Measurements from ENCODE around the gene ZDHHC12.
A peak's percentile ranks its signal among the peaks of the same experiment; 100 is the strongest.
"Not testable (repeated sequence)": the region's sequence is repeated elsewhere in the genome, so short reads cannot be mapped to it uniquely, and the experiment has no call there.

Gene ZDHHC12

DNA sequence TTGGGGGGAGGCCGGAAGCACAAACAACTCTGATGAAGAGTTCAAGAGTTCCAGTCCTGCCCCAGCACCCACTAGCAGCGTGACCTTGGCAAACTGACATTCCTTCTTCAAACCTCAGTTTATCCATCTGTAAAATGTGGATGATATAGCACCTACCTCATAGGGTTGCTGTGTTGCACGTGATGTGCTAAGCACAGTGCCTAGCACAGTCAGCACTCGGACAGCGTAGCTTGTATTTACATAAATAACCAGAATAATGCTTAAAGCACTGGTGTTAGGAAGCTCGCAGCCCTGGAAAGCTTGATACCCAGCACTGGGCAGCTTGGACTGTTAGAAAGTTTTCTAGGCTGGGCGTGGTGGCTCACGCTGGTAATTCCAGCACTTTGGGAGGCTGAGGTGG, 16.5 kb downstream of the ZDHHC12 start:
- DNase-seq (ENCODE audit: low read depth in 2 of 2) = no peak

DNA sequence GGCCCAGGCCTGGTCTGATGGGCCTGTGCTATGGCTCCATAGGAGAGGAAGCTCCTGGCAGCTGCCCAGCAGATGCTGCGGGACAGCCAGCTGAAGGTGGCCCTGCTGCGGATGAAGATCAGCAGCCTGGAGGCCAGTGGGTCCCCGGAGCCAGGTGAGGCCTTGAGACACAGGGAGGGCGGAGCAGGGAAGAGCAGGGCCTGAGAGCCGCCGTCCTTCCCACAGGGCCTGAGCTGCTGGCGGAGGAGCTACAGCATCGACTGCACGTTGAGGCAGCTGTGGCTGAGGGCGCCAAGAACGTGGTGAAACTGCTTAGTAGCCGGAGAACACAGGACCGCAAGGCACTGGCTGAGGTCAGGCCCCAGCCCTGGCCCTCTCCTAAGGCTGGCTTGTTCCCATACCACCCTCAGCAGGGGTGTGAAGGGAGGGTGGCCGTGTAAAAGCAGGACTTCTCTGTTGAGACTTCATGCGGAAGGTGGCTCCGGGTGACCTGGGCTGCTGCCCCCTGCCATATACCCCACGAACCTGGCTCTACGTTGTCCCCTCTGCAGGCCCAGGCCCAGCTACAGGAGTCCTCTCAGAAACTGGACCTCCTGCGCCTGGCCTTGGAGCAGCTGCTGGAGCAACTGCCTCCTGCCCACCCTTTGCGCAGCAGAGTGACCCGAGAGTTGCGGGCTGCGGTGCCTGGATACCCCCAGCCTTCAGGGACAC, 17.1 kb downstream of the ZDHHC12 start:
- no peak for DNase-seq (ENCODE audit: low read depth in 2 of 2)

DNA sequence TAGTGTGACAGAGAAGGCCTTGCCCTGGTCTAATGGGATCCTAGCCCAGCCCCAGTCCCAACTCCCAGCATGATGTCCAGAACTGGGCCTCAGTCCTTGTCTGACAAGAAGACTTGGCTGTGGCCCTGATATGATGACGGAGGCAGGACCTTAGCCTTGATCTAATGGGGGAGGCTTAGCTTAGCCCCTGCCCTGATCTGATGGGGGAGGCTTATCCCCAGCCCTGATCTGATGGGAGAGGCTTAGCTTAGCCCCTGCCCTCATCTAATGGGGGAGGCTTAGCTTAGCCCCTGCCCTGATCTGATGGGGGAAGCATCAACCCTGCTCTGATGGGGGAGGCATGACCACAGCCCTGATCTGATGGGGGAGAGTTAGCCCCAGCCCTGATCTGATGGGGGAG, 17.9 kb downstream of the ZDHHC12 start:
- no peak for DNase-seq (ENCODE audit: low read depth in 2 of 2)

DNA sequence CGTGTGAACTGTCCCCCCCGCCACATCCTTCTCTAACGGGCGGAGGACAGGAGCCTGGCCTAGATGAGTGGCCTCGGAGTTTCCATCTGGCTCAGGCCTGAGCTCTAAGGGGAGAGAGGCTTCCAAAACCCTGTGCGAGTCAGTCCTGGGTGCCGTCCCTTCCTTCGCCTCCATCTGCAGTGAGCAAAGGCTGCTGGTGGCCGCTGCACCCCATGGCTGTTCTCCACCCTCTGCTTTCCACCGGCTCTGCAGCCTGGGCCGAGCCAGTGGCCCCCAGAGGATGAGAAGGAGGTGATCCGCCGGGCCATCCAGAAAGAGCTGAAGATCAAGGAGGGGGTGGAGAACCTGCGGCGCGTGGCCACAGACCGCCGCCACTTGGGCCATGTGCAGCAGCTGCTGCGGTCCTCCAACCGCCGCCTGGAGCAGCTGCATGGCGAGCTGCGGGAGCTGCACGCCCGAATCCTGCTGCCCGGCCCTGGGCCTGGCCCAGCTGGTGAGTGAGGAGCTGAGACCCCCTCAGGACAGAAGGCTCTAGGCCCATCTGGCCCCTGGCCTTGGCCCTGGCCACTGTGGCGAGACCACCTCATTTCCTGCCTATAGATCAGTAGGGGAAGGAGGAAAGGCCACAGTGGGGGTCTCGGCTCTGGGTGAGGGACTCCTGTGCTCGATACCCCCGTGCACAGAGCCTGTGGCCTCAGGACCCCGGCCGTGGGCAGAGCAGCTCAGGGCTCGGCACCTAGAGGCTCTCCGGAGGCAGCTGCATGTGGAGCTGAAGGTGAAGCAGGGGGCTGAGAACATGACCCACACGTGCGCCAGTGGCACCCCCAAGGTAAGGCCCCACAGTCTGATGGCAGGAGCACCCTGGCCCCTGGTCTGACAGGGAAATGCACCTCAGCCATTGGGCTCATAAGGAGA, 18.6 kb downstream of the ZDHHC12 start:
- DNase-seq (ENCODE audit: low read depth in 2 of 2) = no peak

DNA sequence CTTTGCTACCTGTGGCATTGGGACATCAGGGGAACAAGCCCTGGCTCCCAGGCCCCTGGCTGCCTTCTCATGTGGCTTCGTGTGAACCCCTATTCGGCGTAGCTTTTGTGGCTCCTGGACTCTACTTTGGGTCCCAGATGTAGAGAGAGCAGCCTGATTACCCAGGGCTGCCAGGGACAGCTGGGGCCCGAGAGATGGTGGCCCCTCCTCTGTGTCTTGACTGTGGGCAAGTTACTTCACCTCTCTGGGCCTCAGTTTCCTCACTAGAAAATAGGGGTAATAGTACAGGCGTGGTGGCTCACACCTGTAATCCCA, 19.6 kb downstream of the ZDHHC12 start:
- no peak for DNase-seq (ENCODE audit: low read depth in 2 of 2)

DNA sequence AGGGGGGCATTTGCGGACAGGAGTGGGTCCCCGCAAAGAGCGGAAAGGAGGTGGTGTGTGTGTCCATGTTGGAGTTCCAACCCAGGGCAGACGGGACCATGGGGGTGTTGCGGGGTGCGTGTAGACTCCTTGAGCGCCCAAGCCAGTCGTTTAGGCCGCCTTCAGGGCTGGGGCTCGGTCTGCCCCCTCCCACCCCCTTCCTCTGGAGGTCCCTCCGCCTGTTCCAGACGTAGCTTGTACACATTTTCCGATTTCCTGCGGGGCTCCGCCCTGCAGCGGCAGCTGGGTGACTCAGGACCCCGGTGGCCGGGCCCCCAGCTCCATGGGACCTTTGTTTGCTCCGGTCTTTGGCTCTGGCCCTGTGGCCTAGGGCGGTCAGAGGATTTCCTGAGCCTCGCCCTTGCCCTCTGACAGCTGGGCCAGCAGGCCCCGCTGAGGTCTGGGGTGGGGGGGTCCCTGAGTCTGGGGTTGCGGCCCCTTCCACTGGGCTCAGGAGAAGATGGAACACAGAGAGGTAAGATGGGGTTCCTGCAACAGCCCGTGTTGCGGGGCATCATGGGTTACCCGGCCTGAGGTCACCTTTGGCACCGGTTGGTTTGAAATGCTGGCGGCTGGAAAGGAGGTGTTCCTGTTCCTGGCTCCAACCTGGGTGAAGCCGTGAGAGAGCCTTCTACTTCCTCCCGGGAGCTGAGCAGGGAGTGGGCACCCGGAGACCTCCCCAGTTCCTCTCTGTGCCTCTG, 20.1 kb downstream of the ZDHHC12 start:
- no peak for DNase-seq (ENCODE audit: low read depth in 2 of 2)

DNA sequence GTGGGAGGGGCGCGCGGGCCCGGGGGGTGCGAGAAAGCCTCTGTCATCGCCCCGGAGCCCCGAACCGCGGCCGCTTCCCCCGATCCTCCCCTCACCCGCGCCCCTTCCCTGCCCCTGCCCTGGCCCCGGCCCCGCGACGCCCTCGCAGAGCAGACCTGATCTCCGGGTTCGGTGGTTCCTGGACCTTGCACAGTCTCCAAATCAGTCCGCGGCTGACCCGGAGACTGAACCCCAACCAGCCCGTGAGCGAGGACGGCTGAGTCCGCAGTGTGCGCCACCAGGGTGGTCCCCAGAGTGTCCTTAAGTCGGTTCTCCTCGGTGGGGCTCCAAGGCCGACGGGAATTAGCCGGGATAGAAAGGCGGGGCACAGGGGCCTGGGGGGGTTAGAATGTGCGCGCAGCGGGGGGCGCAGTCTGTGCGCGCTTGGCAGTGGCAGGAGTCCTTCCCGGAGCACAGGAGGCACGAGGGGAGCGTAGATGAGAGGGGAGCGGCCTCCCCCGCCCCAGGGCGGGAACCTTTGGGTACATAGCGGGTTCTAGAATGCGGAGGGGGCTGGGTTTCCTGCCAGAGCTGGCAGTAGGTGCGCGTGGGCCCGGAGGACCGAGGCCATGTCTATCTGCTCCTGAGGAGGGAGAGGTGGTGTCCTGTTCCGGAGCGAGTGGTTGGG, 20.8 kb downstream of the ZDHHC12 start:
- DNase-seq (ENCODE audit: low read depth in 2 of 2) = no peak

DNA sequence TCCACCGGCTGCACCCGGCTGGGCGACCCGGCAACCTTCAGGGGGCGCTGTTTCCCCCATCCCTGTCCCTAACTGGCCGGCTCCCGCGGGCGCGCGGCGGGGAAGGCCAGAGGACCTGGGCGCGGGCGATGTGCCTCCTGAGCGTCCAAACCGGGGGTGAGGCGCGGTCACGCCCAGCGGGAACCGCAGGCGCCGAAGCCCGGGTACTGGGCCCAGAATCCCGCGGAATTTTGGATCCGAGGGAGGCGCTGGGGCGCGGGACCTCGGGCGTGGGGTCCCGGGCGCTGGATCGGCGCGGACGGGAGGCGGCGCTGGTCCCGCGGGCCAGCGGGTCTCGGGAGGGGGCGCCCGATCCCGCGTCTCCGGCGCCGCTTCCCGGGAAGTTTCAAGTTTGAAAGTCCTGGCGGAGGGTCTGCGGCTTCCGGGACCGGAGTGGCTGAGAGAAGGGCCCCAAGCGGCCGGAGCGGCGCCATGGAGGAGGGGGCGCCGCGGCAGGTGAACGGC, 21.4 kb downstream of the ZDHHC12 start, which contains the start of gene PKN3:
PKN3 (plus strand) TSS at position 59 of the 504 bp plus-strand sequence; CDS start at position 472, 413 bp downstream.
- peak; percentile 60 to 70 for DNase-seq (ENCODE audit: low read depth in 2 of 2)

DNA sequence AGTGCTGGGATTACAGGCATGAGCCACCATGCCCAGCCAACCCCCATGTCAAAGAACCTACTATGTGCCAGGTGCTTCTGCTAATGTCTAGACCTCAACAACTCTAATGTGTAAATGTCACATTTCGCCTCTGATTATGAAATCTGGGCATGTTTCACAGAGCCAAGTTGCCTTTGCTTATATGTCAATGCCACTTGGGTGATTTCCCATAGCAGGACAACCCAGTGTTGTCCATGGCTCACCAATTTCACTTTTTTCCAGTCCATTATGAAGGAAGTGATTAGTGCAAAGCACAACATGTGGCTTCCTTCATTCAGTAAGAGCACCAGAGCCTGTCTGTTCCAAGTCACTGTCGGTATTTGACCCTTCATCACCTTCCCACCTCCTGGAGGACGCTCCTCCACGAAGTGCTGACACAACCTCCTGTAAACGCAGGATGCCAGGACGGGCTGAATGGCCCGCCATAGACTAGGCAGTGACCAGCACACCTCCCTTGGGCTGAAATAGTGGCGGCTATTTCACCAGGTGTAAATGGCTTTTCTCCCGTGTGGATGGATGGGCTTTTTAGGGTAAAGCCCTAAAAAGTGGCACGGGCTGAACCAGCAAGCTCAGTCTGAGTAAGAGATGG, 22.6 kb downstream of the ZDHHC12 start:
- no peak for DNase-seq (ENCODE audit: low read depth in 2 of 2)

DNA sequence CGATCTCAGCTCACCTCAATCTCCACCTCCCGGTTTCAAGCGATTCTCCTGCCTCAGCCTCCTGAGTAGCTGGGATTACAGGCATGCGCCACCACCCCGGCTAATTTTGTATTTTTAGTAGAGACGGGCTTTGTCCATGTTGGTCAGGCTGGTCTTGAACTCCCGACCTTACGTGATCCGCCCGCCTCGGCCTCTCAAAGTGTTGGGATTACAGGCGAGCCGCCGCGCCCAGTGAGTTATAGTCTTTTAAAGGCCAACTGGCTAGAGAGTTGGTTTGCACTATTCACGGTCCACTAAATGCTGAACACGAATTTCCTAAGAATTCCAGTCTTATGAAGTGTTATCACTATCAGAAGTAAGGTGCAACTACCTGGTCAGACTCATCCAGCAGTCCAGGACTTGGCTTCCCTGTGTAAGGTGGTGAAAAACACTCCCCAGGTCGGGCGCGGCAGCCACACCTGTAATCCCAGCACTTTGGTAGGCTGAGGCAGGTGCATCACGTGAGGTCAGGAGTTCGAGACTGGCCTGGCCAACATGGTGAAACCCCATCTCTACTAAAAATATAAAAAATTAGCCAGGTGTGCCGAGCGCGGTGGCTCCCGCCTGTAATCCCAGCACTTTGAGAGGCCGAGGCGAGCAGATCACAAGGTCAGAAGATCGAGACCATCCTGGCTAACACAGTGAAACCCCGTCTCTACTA, 24.7 kb downstream of the ZDHHC12 start:
- not testable (repeated sequence) for DNase-seq (ENCODE audit: low read depth in 2 of 2)

DNA sequence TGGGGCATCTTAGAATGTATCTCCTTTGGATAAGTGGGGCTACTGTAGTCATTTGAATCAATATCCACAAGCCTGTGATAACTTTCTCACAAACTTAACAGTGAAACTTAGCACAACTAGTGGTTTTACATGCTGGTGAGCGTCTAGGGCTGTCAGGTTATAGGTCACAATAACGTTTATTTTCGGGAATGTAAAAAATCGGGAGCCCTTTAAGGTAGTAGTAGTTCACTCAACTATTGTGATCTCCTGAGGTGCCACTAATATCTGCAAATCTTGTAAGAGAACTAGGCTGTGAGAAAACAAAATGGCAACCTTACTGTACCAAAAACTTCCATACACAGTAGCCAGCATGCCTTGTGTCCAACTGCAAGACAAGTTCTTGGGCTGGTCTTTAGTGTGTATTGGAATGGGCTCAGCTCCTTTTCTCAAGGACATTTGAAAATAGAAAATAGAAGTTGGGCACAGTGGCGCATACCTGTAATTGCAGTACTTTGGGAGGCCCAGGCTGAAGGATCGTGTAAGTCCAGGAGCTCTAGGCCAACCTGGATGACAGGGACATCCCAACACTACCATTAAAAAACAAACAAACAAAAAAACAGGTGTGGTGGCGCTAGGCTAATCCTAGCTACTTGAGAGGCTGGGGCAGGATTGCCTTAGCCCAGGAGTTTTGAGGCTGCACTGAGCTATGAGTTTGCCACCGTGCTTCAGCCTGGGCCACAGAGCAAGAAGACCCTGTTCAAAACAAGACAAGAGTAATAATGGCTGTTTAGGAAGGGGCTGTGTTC, 26.8 kb downstream of the ZDHHC12 start:
- DNase-seq (ENCODE audit: low read depth in 2 of 2) = no peak

DNA sequence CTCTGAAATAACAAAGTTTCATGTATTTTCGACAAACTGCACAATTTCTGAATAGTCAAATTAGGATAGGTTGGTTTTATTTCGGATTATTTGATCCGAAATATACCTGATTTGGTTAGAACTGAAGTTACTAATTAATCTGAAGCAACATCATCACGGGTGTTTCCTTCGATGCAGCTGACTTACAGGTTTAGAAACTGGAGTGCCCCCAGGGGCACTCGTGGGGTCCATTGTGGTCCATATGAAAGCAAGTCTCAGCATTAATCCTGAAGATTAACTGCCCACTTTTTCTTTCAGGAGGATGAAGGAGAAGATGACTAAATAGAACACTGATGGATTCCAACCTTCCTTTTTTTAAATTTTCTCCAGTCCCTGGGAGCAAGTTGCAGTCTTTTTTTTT, 29.6 kb downstream of the ZDHHC12 start:
- DNase-seq (ENCODE audit: low read depth in 2 of 2) = no peak

DNA sequence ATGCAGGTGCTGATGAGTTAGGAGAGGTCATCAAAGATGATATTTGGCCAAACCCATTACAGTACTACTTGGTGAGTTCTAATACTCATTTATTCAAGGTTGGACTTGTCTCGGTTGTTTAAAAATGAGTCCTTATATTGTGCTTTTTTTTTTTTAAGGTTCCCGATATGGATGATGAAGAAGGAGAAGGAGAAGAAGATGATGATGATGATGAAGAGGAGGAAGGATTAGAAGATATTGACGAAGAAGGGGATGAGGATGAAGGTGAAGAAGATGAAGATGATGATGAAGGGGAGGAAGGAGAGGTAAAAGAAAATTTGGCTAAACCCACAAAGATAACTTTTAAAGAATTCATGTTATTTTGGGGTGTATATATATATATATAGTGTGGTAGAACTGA, 30.2 kb downstream of the ZDHHC12 start:
- DNase-seq (ENCODE audit: low read depth in 2 of 2) = not testable (repeated sequence)

DNA sequence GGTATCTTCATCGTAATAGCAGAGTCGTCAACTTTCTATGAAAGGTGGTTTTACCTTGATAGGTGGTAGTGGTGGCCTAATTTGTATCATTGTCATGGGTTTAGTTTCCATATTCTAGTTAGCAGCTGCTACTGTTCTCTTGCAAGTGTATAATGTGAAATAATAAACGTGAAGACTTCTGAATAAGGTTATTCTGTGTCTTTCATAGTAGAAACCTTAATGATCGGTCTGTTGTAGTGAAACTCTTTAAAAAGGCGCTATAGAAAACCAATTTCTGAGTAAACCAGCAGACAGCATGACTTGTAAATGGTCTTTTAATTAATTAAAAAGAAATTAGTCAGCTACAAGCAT, 33.3 kb downstream of the ZDHHC12 start:
- no peak for DNase-seq (ENCODE audit: low read depth in 2 of 2)

DNA sequence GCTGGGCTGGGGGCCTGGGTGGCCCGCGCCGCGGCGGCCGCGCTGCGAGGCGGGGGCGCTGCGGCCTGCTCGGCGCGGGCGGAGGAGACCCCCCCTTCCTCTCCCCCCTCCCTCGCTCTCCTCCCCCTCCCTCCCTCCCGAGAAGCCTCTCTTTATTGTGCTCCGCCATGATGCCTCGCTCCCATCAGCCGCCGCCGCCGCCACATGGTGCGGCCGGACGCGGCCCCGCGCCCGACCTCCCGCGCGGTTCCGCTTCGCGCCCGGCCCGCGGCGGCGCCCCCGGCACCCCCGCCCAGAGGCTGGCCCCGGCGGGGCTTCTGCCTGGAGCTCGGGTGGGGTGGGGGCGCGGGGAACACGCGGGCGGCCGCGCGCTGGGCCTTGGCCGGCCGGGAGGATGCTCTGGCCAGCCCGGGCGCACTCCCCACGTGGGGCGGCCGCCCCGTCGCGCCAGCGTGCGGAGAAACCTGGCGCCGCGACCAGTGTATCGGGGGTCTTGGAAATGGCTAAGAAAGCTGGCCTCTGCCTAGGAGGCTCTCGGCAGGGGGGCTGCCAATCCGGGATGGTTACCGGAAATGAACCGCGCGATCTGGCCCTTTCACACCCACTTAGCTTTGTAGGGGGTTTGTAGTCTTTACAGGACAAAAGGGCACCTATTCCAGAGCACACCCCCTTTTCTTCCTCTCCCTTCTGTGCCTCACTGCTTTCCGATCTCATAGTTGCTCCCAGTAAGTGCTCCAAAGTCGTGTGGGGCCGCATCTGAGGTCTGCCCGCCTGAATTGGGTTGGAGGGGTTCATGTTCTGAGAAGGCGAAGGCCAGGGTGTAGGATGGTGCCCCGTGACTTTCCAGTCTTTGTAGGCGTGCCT, 33.9 kb downstream of the ZDHHC12 start:
- peak; percentile 30 to 62 for DNase-seq (ENCODE audit: low read depth in 2 of 2)

DNA sequence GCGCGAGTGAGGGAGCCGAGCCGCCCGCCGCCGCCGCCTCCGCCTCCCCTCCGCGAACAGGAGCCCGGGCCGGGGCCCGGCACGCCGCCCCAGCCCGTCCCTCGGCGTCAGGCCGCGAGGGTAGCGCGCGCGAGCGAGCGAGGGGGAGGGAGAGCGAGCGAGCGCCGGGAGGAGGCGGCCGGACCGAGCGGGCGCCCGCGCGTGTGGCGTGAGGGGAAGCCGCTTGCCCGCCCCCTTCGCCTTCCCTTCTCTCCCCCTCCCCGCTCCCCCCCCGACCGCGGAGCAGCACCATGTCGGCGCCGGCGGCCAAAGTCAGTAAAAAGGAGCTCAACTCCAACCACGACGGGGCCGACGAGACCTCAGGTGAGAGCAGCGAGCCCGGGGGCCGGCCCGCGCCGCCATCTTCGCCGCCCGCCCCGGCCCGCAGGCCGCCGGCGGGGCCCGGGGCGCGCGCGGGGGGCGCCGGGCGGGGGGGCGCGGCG, 34.6 kb downstream of the ZDHHC12 start:
- DNase-seq (ENCODE audit: low read depth in 2 of 2) = peak in 1 of 2 donors; percentile 24

DNA sequence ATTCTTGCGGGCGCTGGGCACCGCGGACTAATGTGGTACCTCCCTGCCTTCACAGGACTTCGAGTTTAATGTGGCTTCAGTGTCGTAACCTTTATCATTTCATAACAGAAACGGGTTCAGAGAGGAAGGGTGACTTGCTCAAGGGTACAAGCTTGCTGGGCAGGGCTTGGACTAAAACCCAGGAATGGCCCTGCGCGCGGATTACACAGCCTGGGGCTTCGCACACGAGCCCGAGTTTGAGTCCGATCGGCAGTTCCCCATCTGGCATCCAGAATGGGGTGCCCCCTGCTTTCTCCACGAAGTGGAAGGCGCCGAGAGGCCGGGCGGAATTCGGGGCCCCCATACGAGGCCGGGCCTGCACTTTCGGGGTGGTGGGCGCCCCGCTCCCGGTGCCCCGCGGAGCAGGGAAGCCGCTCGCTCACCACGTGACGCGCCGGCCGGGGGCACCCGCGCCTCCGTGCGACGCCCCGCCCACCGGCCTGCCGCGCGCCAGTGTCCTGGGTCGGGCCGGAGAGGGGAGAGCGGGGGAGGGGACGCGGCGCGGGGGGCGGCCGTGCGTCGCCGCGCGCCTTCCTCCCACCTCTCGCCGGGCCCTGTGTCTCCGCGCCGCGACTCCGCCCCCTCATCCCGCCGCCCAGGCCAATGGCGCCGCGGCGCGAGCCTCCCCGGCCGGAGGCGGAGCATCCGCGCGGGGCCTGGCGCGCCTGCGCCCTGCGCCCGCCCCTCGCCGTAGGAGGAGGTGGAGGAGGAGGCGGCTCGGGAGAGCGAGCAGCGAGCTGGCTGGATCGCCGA, 35.2 kb downstream of the ZDHHC12 start, which contains the start of gene SET:
SET (plus strand) TSS at position 722 of the 792 bp plus-strand sequence. CDS start 361 bp downstream, outside the sequence.
- DNase-seq (ENCODE audit: low read depth in 2 of 2) = peak; percentile 84 to 95

DNA sequence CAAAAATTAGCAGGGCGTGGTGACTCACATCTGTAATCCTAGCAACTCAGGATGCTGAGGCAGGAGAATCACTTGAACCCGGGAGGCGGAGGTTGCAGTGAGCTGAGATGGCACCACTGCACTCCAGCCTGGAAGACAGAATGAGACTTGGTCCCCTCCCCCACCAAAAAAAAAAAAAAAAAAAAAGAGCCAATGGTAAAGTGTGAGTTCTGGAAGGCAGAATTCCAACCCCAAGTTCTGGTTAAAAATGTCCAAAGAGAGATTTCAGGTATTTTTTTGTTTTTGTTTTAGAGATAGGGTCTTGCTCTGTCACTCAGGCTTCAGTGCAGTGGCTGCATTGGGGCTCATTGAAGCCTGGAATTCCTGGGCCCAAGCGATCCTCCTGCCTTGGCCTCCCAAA, 36.5 kb downstream of the ZDHHC12 start:
- DNase-seq (ENCODE audit: low read depth in 2 of 2) = no peak

Measured in stimulated activated CD8-positive, alpha-beta memory T cell treated with anti-CD3 and anti-CD28 coated beads, Interleukin-7, amount 100 ng/mL, for 4 hours (primary cell).